ENCODE data around the gene TMEM143. TPM values are rescaled to one million over a fixed set of nuclear protein-coding genes. Genes with fewer than 3 reads are reported as not detected.
A peak's percentile ranks its signal among the peaks of the same experiment; 100 is the strongest.

The TMEM143 gene
- total RNA-seq (2014; rRNA removed; shearing (Covaris generic)), result 11.5 and 17.4 TPM in 2 replicates

DNA sequence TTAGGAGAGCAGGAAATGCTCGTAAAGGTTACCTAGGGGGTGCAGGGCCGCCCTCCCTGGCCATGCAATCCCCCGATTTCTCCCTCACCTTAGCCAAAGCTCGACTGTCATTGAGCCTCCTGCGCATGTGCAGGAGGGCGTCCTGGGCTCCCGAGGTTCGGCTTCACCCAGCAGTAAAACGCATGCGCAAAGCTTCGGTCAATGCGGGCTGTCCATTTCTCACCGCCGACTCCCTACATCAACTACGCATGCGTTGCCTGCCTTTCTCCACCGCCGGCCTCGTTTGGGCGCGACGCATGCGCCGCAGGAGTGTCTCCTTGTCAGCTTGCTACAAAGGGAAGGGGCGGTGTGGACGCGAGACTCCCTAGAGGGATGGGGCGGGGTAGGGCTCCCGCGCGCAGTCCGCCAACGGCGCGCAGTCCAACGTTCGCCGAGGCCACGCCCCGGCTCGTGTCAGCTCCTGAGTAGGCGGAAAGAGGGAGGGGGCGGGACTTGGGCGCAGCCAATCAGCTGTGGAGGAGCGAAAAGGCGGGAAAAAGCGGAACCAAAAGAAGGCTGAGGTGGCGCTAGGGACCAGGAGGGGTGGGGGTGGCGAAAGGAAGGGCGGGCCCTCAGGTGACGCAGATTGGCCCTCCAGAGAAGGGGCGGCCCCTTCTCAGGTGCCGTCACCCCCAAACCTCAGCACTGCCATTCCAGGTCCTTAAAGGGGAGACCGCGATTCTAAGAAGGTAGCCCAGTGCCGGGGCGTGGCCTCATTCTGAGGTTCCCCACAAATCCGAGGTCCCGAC lies at the start of gene TMEM143, which contains the start of gene SYNGR4:
Gene TMEM143, minus strand, starts transcription at position 131 of the 788 bp plus-strand sequence. Its CDS starts 20 bp downstream, at position 111.
Gene SYNGR4, plus strand, starts transcription at position 558 of the 788 bp plus-strand sequence. CDS start 1,476 bp downstream, outside the sequence.
- H3K36me3 ChIP-seq (replicated peaks; ENCODE audit: control insufficient read depth, insufficient read depth, low read length), result no peaks in the 10 kb centered on the region
- no peaks in the 10 kb centered on the region; the same call in 1 of the 2 replicates for H3K27me3 ChIP-seq (ENCODE audit: control insufficient read depth, insufficient read depth, low read length)
- peak; percentile 99 for DNase-seq
- H3K4me3 ChIP-seq (ENCODE audit: insufficient read depth, low read depth, low read length), result peak within 1 kb of the TSS; percentile 78

GRCh38 chr19:48405850-48406249 lies 42.1 kb upstream of the TMEM143 start:
- H3K4me3 ChIP-seq (ENCODE audit: insufficient read depth, low read depth, low read length), result no peak overlapping the region

GRCh38 chr19:48405010-48405659 lies 41.4 kb upstream of the TMEM143 start:
- Histone ChIP-seq H3K4me3 (ENCODE audit: insufficient read depth, low read depth, low read length) (no peak overlapping the region), H3K27me3 (ENCODE audit: control insufficient read depth, insufficient read depth, low read length) (no peaks in the 10 kb centered on the region), H3K36me3 (replicated peaks; ENCODE audit: control insufficient read depth, insufficient read depth, low read length) (no peaks in the 10 kb centered on the region; the same call in 1 of the 2 replicates)
- no peak for DNase-seq

More at GRCh38 chr19:48405850-48406249, 42.1 kb upstream of the TMEM143 start:
- no peaks in the 10 kb centered on the region for H3K27me3 ChIP-seq (ENCODE audit: control insufficient read depth, insufficient read depth, low read length)
- no peaks in the 10 kb centered on the region; the same call in 1 of the 2 replicates for H3K36me3 ChIP-seq (replicated peaks; ENCODE audit: control insufficient read depth, insufficient read depth, low read length)
- DNase-seq, result no peak

DNA sequence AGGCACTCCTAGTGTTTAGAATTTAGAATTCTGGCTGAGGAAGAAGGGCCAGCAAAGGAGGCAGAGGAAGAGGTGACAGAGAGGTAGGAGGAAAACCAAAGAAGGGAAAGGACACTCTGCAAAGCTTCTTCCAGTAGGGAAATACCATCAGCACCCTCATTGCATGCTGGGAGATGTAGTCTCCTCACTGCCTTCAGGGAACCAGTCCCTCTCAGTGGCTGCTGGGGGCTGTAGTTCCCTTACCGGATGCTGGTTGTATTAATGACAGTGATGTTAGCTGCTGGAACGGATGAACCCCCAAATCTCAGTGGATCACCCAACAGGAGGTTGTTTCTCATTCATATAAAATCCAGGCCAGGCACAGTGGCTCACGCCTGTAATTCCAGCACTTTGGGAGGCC lies 39.9 kb upstream of the TMEM143 start:
- DNase-seq, result peak; percentile 92
- Histone ChIP-seq H3K27me3 (ENCODE audit: control insufficient read depth, insufficient read depth, low read length) (no peaks in the 10 kb centered on the region), H3K36me3 (replicated peaks; ENCODE audit: control insufficient read depth, insufficient read depth, low read length) (no peaks in the 10 kb centered on the region), H3K4me3 (ENCODE audit: insufficient read depth, low read depth, low read length) (no peak overlapping the region)

GRCh38 chr19:48401287-48401686 lies 37.5 kb upstream of the TMEM143 start:
- peaks cover 18% of the 10 kb centered on the region for H3K27me3 ChIP-seq (ENCODE audit: control insufficient read depth, insufficient read depth, low read length)
- DNase-seq, result peak; percentile 40
- H3K4me3 ChIP-seq (ENCODE audit: insufficient read depth, low read depth, low read length), result no peak overlapping the region
- no peaks in the 10 kb centered on the region for H3K36me3 ChIP-seq (replicated peaks; ENCODE audit: control insufficient read depth, insufficient read depth, low read length)

GRCh38 chr19:48400018-48400742 lies 36.4 kb upstream of the TMEM143 start:
- DNase-seq, result peak; percentile 89
- H3K36me3 ChIP-seq (replicated peaks; ENCODE audit: control insufficient read depth, insufficient read depth, low read length), result no peaks in the 10 kb centered on the region
- peaks cover 30% of the 10 kb centered on the region for H3K27me3 ChIP-seq (ENCODE audit: control insufficient read depth, insufficient read depth, low read length)
- H3K4me3 ChIP-seq (ENCODE audit: insufficient read depth, low read depth, low read length), result peak overlapping the region; percentile 57

- Histone ChIP-seq H3K4me3 (ENCODE audit: insufficient read depth, low read depth, low read length) (peak overlapping the region; percentile 76), H3K36me3 (replicated peaks; ENCODE audit: control insufficient read depth, insufficient read depth, low read length) (no peaks in the 10 kb centered on the region), H3K27me3 (ENCODE audit: control insufficient read depth, insufficient read depth, low read length) (peaks cover 45% of the 10 kb centered on the region)
- peak; percentile 99 for DNase-seq
Observed at GRCh38 chr19:48398375-48399235, 34.9 kb upstream of the TMEM143 start.

DNA sequence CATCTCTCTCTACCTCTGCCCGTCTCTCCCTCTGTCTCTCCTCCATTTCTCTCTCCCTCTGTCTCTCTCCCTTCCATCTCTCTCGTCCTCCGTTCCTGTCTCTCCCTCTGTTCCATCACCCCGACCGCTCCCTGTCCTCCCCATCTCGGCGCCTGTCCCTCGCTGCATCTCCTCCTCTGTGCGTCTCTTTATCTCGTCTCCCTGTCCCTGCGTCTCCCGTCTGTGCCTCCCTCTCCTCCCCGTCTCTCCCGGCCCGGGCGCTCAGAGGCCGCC lies 34.3 kb upstream of the TMEM143 start:
- Histone ChIP-seq H3K27me3 (ENCODE audit: control insufficient read depth, insufficient read depth, low read length) (peaks cover 50% of the 10 kb centered on the region), H3K4me3 (ENCODE audit: insufficient read depth, low read depth, low read length) (peak overlapping the region; percentile 54), H3K36me3 (replicated peaks; ENCODE audit: control insufficient read depth, insufficient read depth, low read length) (no peaks in the 10 kb centered on the region)
- no peak for DNase-seq

DNA sequence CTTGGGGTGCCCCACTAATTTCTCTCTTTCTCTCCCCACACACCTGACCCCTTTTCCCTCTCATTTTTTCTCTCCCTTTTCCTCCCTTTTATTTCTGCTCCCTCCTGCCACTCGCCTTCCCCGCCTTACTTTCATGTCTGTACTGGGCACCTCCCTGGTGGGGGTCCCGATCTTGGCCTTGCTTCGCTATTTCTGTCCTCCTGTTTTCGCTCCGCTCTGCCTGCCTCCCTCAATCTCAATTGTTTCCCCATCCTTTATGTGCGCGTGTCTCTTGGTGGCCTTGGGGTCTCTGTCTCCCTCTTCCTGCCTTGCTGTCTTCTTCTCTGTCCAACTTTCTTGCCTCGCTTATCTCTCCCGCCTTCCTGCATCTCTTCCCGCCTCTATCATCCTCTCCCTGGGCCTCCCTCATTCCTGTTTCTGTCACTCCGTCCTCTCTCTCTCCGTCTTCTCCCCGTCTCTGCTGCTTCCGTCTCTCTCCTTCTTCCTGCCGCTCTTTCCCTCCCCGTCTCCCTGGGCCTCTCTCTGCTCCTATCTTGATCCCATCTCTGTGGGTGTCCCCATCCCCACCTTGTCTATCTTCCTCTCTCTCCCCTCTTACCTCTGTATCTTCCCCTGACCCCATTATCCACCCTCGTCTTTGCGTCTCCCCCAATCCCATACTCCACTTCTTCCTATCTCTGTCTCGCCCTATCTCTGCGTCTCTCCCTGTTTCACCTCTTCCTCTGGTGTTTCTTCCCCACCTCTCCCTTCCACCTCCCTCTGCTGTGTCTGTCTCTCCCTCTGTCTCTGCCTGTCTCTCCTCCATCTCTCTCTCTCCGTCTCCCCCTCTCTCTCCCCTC lies 33.7 kb upstream of the TMEM143 start:
- Histone ChIP-seq H3K36me3 (replicated peaks; ENCODE audit: control insufficient read depth, insufficient read depth, low read length) (no peaks in the 10 kb centered on the region), H3K27me3 (ENCODE audit: control insufficient read depth, insufficient read depth, low read length) (peaks cover 53% of the 10 kb centered on the region), H3K4me3 (ENCODE audit: insufficient read depth, low read depth, low read length) (peak overlapping the region; percentile 54; the same call in 1 of the 2 replicates)
- peak; percentile 37 for DNase-seq

DNA sequence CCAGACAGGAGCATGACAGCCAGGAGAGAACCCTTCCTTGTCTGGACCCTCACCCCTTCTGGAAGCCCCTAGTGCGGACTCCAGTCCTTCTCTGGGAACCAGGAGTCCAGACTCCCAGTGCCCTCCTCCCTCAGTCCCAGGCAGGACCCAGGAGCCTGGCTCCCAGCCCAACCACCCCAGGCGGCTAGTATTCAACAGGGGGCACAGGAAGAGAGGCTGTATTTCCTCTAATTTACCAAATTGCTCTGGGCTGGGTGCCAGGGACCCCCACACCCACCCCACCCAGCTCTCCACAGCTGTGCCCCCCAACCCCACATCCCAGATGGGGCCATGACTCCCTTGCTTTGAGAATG lies 33.1 kb upstream of the TMEM143 start:
- no peak for DNase-seq
- no peak overlapping the region for H3K4me3 ChIP-seq (ENCODE audit: insufficient read depth, low read depth, low read length)
- H3K27me3 ChIP-seq (ENCODE audit: control insufficient read depth, insufficient read depth, low read length), result peaks cover 53% of the 10 kb centered on the region
- H3K36me3 ChIP-seq (replicated peaks; ENCODE audit: control insufficient read depth, insufficient read depth, low read length), result no peaks in the 10 kb centered on the region

- peak; percentile 74 for DNase-seq
- H3K4me3 ChIP-seq (ENCODE audit: insufficient read depth, low read depth, low read length), result no peak overlapping the region; the same call in 1 of the 2 replicates
Observed at GRCh38 chr19:48396016-48396823, 32.5 kb upstream of the TMEM143 start.

GRCh38 chr19:48395499-48395898 lies 31.8 kb upstream of the TMEM143 start:
- H3K27me3 ChIP-seq (ENCODE audit: control insufficient read depth, insufficient read depth, low read length), result peaks cover 53% of the 10 kb centered on the region
- peak overlapping the region; percentile 10; the same call in 1 of the 2 replicates for H3K4me3 ChIP-seq (ENCODE audit: insufficient read depth, low read depth, low read length)
- no peaks in the 10 kb centered on the region for H3K36me3 ChIP-seq (replicated peaks; ENCODE audit: control insufficient read depth, insufficient read depth, low read length)
- peak; percentile 40 for DNase-seq

More at GRCh38 chr19:48396016-48396823, 32.5 kb upstream of the TMEM143 start:
- Histone ChIP-seq H3K27me3 (ENCODE audit: control insufficient read depth, insufficient read depth, low read length) (peaks cover 53% of the 10 kb centered on the region), H3K36me3 (replicated peaks; ENCODE audit: control insufficient read depth, insufficient read depth, low read length) (no peaks in the 10 kb centered on the region)

DNA sequence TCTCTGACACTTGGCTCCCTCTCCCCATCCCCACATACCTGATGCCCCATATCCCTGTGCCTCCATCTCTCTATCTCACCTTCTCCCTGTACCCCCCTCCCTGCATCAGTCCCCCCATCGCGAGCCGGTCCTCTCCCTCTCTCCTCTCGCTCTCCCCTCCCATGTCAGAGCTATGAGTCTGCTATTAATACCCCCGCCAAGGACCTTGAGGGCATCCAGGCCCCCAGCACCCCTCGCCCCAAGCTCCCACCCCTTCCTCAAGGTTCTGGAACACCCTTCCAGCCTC lies 31.4 kb upstream of the TMEM143 start:
- H3K36me3 ChIP-seq (replicated peaks; ENCODE audit: control insufficient read depth, insufficient read depth, low read length), result no peaks in the 10 kb centered on the region
- peak overlapping the region; percentile 46; the same call in 1 of the 2 replicates for H3K4me3 ChIP-seq (ENCODE audit: insufficient read depth, low read depth, low read length)
- H3K27me3 ChIP-seq (ENCODE audit: control insufficient read depth, insufficient read depth, low read length), result peaks cover 53% of the 10 kb centered on the region
- peak; percentile 64 for DNase-seq
